GM19239 (cell line): ENCODE data around the gene RTL5.

Source experiments
- DNase-seq: peaks from one replicate; pipeline ENCODE4 v3.0.0; 2011; ENCODE audit warnings: low spot score; ENCODE audit not compliant: insufficient read length
- FAIRE-seq: peaks from 2 replicates; lab custom pipeline; 2011; peaks lifted over from hg19 to GRCh38; lab: Jason Lieb, UNC

Gene RTL5

DNA sequence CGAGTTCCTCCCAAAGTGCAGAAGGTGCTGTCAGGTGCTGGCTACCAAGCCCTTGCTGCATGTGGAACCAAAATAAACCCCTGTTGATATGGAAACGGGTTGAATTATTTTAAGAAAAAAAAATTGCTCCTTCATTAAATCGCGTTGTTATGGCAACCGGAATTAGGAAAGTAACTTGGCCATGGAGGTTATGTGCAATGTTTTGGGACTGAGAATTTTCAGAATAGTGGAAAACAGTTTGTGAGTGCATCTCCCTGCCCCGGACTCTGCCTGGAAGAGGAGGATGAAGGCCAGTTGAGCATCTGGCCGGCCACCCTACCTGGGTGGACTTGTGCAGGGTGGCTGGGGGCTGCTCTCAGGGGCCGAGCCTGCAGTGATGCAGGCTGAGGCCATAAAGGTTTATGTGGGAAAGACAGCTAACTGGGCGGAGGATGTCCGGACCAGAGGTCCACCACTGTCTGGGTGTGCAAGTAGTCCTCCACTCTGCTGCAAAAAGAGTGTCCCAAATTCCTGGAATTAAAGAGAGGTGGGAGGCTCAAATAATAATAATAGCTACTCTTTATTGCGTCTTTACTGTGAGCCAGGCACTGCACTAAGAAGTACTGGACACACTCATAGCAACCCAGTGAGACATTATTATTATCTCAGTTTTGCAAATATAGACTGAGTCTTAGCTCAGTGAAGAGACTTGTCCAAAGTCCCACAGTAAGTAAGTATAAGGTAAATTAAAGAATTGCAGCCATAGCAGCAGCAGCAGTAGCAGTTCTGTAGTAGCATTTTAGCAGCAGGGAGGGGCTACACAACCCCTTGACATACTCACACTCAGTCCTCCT, 20.6 kb downstream of the RTL5 start:
- FAIRE-seq (no peak), DNase-seq (no peak)

DNA sequence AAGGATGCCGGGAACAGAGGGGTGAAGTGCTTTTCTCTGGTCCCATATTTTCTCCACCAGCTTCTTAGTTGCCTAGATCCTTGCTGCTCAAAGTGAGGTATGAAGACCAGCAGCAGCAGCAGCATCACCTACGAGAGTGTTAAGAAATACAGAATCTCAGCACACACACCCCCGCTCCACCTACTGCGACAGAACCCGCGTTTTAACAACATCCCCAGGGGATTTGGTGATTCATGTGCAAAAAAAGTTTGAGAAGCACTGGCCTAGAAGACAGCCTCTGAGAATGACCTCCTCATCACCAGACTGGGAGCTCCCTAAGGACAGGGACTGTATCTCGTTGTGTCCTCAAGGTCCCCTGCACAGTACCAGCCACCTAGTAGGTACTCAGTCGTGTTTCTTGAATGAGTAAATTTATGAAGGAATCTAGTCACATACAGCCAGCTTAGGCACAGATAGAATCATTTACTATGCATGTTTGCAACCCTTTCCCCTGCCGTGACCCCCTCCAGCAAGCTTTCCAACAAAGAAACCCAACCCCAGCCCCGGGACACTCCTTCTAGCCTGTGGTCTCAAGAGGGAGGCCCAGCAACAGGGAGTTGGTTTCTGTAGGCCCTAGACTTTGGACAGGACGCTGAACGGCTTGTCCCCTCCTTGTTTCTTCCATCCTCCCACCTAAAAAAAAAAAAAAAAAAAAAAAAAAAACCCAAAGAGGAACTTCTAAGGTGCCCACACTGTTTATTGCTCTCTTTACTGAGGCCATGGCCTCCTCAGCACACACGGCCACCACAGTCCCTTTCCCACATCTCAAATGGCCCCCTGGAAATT, 21.5 kb downstream of the RTL5 start:
- FAIRE-seq (no peak), DNase-seq (no peak)

DNA sequence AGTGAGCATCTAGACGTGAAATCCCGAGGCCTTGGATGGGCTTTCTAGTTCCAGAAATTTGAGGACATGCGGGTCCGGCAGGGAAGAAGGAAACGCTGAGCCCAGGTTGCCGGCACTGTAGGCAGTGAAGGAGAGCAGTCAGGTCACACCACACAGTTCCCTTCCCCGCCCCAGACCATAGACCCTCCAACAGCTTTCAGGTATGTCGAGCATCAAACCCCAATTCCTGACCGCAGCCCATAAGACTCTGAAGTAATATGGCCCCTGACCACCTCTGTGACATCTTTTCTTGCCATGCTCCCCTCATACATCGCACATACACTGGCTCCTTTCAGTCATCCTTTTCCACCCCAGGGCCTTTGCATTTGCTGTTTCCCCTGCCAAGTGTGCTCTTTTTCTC, 23.0 kb downstream of the RTL5 start:
- no peak for FAIRE-seq
- DNase-seq: no peak

DNA sequence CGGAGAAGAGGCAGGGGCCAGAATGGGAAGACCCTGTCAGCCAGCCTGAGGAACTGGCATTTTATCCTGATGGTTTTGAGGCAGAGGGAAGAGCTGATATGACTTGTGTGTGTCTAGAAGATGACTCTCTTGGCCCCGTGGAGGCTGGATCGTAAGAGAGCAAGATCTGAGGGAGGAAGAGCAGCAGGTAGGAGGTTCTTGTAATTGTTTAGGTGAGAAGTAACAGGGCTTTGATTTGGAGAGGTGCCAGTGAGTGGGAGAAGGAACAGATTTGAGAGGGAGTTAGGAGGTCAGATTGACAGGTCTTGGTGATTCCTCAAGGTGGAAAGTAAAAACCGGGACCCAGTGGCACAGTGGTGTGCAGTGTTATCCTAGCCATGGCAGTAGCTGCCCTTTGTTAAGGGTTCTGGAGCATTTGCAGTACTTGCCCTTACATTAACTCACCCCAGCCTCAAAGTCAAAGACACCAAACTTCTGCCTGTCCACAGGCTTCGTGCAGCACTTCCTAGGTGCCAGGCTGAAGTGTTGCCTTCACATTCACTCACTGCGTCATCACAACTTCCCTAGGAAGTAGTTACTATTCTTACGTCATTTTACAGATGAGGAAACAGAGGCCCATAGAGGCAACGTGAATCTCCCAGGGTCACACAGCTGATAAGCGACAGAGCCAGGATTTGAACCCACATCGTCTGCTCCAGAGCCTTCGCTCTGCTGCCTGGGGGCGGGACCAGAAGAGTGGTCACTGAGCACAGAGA, 23.7 kb downstream of the RTL5 start:
- FAIRE-seq (no peak), DNase-seq (no peak)

DNA sequence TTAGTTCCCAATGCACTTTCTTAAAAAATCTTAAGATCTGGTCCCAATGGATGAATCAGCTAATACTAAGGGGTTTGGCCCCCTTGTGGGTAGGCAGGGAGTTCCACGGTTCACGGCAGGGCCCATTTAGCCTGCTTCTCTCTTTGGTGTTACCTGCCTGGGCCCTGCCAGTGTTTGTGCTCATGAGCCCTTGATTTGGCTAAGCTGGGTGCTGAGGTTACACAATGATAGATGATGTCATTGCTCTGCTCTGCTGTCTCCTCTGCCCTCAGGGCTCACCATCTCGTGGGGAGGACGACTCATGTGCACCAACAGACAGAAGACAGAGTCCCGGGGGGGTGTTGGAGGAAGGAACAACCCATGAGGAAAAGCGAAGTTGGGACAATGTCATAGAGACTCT, 24.4 kb downstream of the RTL5 start:
- no peak for DNase-seq
- no peak for FAIRE-seq

DNA sequence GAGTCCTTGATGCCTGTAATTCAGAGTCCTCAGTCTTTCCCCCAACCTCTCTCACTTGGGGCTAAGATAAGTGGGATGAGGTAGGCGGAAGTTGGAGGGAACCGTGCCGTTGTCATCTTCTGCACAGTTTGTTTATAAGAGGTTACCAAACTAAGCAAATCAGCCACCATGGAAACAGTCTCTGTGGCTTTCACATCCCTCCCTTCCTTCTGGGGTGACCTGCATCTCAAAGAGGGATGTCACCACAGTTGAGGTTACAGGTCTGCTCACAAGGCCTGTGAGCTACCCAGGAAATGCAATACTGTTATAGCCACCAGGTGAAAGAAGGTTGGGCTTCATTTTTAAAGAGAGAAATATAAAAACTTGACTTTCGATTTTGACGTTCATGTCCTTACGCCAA, 26.3 kb downstream of the RTL5 start:
- DNase-seq: peak; percentile 13

DNA sequence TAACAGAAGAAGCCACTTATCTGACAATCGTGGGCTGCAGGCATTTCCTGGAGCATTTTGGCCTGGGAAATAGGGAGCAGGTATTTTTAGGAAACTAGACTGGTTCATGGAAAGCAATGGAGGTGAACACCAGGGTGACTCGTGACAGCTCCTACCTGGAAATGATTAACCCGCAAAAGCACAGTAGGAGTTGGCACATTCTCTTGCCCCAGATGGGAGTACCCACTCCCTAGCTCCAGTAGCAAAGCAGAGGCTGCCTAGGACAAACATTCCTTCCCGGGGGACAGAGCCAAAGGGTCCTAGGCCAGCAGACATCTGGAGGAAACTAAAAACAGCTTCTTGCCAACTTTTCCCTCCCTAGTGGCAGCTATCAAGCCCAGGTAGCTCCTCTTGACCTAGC, 29.0 kb downstream of the RTL5 start:
- DNase-seq (no peak), FAIRE-seq (no peak)

More for the DNA sequence above, 26.3 kb downstream of the RTL5 start:
- FAIRE-seq: peak; percentile 95

DNA sequence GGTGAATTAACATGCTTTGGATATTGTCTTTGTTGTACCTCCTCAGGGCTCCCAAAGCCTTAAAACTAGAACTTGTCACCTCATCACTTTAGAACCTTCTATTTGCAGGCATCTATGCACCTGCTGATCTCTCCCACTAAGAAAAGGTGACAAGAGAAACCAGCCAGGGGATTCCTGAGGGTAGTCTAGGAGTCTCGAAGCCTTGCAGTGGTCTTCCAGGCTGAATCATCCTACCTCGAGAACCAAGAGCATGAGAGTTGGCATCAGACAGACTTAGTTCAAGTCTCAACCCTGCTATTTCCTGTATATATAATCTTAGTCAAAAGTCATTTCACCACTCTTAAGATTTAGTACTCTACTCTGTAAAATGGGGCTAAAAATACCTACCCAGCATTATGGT, 29.6 kb downstream of the RTL5 start:
- FAIRE-seq: no peak

DNA sequence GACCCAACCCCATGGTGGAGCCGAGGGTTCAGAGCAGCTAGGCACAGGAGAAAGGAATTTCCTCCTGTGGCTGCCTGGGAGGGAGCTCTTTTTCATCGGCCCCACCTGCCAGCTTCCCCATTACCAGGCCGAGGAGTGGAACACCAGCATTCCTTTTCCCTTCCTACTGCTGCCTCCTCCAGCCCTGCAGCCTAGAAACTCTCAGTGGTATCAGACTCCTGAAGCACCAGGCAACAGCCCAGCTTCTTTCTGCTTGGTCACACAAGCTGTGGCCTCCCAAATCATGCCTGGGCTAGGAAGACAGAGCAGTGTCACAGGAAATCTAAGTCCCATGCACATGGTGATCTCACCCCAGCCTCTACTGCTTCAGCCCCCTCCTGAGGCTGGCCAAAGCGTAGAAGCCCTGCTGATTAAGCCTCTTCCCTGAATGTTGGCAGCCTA, 30.1 kb downstream of the RTL5 start:
- DNase-seq: no peak
- FAIRE-seq: no peak

More for the DNA sequence above, 29.6 kb downstream of the RTL5 start:
- no peak for DNase-seq

DNA sequence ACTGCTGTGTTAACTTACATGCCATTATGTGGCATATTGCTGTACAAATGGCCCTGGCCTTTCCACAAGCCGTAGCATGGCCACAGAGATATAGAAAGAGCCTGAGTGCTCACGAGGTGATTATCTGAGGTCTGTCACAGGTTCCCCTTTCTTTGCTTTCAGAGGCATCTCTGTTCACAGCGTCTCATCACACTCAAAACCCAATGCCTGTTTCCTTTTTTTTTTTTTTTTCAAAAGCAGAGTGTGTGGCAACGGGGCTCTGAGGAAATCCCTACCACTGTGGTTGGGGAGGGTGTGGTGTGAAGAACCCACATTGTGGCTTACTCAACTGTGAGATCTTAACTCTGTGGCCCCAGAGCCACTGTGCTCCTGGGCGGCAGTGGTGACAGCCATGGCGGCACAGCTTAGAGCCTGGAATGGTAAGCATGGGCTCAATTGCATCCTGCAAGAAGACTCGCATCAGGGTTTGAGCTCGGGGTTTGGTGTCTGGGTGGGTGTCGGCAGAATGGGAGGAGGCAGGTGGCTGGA, 30.8 kb downstream of the RTL5 start:
- peak; percentile 94 for FAIRE-seq
- DNase-seq: peak; percentile 17

DNA sequence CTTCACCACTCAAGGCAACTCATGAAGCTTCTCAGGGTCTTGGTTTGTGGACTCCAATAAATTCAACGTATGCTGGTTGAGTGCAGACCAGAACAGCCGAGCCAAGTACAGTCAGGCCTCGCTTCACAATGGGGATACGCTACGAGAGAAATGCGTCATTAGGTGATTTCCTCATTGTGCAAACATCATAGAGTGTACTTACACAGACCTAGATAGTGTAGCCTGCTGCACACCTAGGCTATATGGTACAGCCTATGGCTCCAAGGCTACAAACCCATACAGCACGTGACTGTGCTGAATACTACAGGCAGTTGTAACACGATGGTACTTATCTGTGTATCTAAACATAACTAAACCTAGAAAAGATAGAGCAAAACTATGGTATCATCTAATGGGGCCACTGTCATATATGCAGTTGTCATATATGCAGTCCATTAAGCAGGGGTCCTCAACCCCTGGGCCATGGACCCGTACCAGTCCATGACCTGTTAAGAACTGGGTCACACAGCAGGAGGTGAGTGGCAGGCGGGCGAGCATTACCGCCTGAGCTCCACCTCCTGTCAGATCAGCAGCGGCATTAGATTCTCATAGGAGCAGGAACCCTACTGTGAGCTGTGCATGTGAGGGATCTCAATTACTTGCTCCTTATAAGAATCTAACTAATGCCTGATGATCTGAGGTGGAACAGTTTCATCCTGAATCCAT, 31.5 kb downstream of the RTL5 start:
- peak; percentile 28 for FAIRE-seq

DNA sequence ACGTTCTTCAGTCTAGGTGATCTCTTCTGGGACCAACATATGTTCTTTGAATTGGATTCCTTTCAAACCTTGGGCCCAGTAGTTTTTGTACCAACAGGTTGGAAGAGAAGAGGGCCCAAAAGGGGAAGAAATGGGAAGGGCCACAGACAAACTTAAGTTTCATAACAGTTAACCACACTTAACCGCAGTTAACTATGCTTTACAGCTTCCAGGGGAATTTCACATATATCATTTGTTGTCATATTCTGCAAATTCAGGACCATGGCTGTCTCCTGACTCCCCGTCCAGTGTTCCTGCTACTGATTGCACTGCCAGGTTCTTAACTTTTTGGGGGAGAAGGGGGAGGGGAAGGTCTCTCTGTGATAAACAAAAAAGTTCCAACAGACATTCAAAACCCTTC, 34.6 kb downstream of the RTL5 start:
- no peak for DNase-seq
- no peak for FAIRE-seq

More for the DNA sequence above, 31.5 kb downstream of the RTL5 start:
- no peak for DNase-seq

DNA sequence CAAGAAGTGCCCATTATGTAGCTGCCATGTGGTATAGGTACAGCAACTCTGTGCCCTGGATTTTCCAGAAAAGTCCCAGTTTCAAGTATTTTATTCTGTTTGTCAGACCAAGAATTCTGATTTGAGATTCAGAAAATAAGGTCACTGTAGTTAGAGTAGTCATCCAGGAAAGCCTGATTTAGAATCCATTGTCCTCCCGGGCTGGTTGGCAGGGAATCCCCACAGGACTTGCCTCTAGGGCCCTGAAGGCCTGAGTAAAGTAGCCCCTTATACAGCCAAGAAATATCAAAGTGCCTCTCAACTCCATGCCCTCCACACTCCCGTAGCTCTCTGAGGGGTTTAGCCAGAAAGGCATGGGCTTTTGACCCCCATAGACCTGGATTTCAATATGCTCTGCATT, 36.3 kb downstream of the RTL5 start:
- no peak for FAIRE-seq
- DNase-seq: no peak

DNA sequence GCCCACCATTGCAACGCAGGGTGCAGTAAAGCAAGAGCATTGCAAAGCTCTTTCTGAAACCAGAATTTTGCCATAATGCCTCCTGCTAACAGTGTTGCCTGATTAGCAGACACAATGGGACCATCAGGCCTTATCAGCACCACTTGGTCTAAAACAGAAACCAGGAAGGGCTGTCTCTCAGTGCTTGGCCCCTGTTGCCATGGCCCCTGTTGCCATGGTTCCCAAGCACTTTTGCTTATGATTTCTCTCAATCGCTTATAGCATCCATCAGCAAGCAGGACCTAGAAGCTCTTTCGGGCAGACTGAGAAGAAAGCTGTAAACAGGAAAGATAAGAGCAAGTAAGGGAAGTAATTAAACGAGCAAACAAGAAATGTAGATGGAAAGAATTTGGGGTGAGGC, 36.8 kb downstream of the RTL5 start:
- no peak for FAIRE-seq
- DNase-seq: peak; percentile 20

DNA sequence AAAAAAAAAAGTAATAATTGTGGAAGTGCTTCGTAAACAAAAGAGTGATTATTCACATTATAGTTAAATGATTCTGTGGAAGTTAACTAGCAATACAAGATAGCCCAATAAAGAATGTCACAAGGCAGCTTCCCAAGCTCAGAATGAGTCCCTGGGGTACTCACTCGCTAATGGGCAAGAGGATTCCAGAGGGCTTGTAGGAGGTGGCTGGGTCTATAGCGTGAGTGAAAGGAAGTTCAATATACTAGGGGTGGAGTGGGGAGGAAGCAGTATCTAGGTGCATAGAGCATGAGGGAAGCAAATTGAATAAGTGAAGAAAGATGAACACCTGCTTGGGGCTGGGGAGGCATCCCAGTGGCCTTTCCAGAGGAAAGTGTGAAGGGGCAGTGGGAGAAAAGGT, 42.5 kb downstream of the RTL5 start:
- FAIRE-seq (no peak), DNase-seq (no peak)

DNA sequence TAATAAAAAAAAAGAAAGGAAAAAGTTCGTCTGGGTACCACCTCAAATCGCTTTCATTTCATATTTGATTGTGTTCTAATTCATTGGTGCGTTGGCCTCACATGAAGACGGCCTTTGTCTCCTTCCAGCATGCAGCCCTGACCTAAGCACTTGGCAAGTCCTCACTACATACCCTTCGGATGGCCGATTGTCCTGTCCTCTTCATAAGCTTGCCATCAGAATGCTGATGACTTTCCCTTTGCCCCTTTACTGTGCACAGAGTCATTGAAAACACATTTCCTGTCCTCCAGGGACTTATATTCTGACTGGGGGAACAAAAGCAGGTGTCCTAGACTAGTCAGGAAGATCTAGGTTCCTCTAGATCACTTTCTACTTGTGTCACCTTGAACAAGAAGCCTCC, 43.0 kb downstream of the RTL5 start:
- no peak for DNase-seq
- no peak for FAIRE-seq

DNA sequence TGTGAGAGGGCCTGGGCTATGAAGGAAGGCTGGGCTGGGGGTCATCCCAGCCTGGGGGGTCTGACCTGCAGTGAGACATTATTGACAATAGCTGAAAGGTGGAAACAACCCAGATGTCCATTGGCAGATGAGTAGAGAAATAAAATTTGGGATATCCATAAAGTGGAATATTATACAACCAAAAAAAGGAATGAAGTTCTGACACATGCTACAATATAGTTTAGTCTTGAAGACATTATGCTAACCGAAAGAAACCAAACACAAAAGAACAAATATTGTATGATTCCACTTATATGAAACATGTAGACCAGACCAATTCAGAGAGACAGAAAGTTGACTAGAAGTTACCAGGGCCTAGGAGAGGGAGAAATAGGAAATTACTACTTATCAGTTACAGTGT, 44.7 kb downstream of the RTL5 start:
- FAIRE-seq (no peak), DNase-seq (no peak)

DNA sequence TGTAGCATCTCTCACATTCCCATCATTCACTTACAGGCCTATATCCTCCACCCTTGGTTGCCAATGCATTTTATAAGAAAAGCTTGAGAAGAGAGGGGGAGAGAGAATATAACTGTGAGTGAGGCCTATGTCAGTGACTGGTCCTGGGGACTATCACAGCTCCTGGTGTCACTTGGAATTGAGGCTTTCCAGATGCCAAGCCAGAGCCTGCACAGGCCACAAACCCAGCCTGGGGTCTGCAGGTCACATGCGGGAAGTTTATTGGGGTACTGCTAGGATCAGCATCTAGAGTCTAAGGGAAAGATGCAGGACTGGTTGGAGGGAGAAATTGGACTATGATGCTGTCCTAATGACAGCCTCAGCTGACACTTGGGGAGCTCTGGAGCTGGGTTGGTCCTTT, 47.6 kb downstream of the RTL5 start:
- DNase-seq (no peak), FAIRE-seq (no peak)

DNA sequence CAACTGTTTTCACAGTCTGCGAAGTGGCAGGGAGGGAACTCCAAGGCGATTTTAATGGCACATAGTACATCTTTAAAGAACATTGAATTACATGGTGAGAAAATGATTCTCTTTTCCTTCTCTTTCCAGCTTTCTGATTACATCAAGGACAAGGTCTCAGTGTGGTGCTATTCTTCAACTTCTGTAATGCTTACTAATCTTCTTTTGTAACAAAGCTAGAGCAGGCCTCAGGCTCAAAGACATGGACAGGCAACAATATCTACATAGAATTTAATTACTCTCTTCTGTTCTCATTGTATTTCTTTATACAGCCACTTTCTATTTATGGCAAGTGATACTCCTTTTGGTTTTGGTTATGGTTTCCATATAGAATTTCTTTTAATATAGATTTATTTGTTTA, 48.4 kb downstream of the RTL5 start:
- DNase-seq (no peak), FAIRE-seq (no peak)
